ENCODE data around the gene TMEM169.

Gene TMEM169

GRCh38 chr2:216110620-216111019 lies 28.9 kb downstream of the TMEM169 start:
- H3K36me3 ChIP-seq (ENCODE audit: control insufficient read depth, insufficient read depth, low read length): no peaks in the 10 kb centered on the region
- peak overlapping the region; percentile 90 for H3K27ac ChIP-seq
- peaks cover 17% of the 10 kb centered on the region for H3K79me2 ChIP-seq
- no peaks in the 10 kb centered on the region for H3K9me3 ChIP-seq (ENCODE audit: control insufficient read depth, low read length)
- no peak overlapping the region for H3K9ac ChIP-seq
- H3K4me2 ChIP-seq (ENCODE audit: low read length): peak overlapping the region; percentile 99
- H2AFZ ChIP-seq: no peak overlapping the region
- peaks cover 8% of the 10 kb centered on the region for H3K4me1 ChIP-seq
- TF ChIP-seq CTCF (IDR thresholded peaks at IDR 0.05): no peak
- H3K27me3 ChIP-seq (ENCODE audit: control insufficient read depth, insufficient read depth, low read length): no peaks in the 10 kb centered on the region
- peak overlapping the region; percentile 86 for H3K4me3 ChIP-seq (ENCODE audit: low read depth, low read length)

- H3K9me3 ChIP-seq (ENCODE audit: control insufficient read depth, low read length): no peaks in the 10 kb centered on the region
- no peak overlapping the region for H2AFZ ChIP-seq
- no peak for TF ChIP-seq CTCF (IDR thresholded peaks at IDR 0.05)
- H3K27me3 ChIP-seq (ENCODE audit: control insufficient read depth, insufficient read depth, low read length): no peaks in the 10 kb centered on the region
- peaks cover 19% of the 10 kb centered on the region for H3K79me2 ChIP-seq
- peaks cover 8% of the 10 kb centered on the region for H3K4me1 ChIP-seq
- no peak overlapping the region for H3K4me3 ChIP-seq (ENCODE audit: low read depth, low read length)
- H3K36me3 ChIP-seq (ENCODE audit: control insufficient read depth, insufficient read depth, low read length): no peaks in the 10 kb centered on the region
- H3K4me2 ChIP-seq (ENCODE audit: low read length): no peak overlapping the region
- no peak overlapping the region for H3K9ac ChIP-seq
- H3K27ac ChIP-seq: no peak overlapping the region
Measured at GRCh38 chr2:216111122-216111521, 29.4 kb downstream of the TMEM169 start.

GRCh38 chr2:216112926-216113325 lies 31.2 kb downstream of the TMEM169 start:
- H3K27me3 ChIP-seq (ENCODE audit: control insufficient read depth, insufficient read depth, low read length): no peaks in the 10 kb centered on the region
- no peak for TF ChIP-seq CTCF (IDR thresholded peaks at IDR 0.05)
- no peaks in the 10 kb centered on the region for H3K9me3 ChIP-seq (ENCODE audit: control insufficient read depth, low read length)
- H3K27ac ChIP-seq: no peak overlapping the region
- H3K79me2 ChIP-seq: peaks cover 32% of the 10 kb centered on the region
- no peak overlapping the region for H3K9ac ChIP-seq
- H3K4me1 ChIP-seq: peaks cover 8% of the 10 kb centered on the region
- H3K36me3 ChIP-seq (ENCODE audit: control insufficient read depth, insufficient read depth, low read length): no peaks in the 10 kb centered on the region
- no peak overlapping the region for H2AFZ ChIP-seq
- no peak overlapping the region for H3K4me3 ChIP-seq (ENCODE audit: low read depth, low read length)
- H3K4me2 ChIP-seq (ENCODE audit: low read length): no peak overlapping the region

GRCh38 chr2:216113572-216113971 lies 31.9 kb downstream of the TMEM169 start:
- Histone ChIP-seq H3K27ac (no peak overlapping the region), H3K79me2 (peaks cover 38% of the 10 kb centered on the region), H3K27me3 (ENCODE audit: control insufficient read depth, insufficient read depth, low read length) (no peaks in the 10 kb centered on the region), H3K36me3 (ENCODE audit: control insufficient read depth, insufficient read depth, low read length) (no peaks in the 10 kb centered on the region), H3K4me1 (peaks cover 8% of the 10 kb centered on the region), H2AFZ (no peak overlapping the region), H3K4me3 (ENCODE audit: low read depth, low read length) (no peak overlapping the region), H3K9ac (no peak overlapping the region), H3K4me2 (ENCODE audit: low read length) (no peak overlapping the region), H3K9me3 (ENCODE audit: control insufficient read depth, low read length) (no peaks in the 10 kb centered on the region)
- no peak for TF ChIP-seq CTCF (IDR thresholded peaks at IDR 0.05)

GRCh38 chr2:216114382-216114713 lies 32.6 kb downstream of the TMEM169 start:
- peak overlapping the region; percentile 26 for H3K27ac ChIP-seq
- H3K27me3 ChIP-seq (ENCODE audit: control insufficient read depth, insufficient read depth, low read length): no peaks in the 10 kb centered on the region
- no peaks in the 10 kb centered on the region for H3K9me3 ChIP-seq (ENCODE audit: control insufficient read depth, low read length)
- no peak overlapping the region for H3K4me2 ChIP-seq (ENCODE audit: low read length)
- peaks cover 41% of the 10 kb centered on the region for H3K79me2 ChIP-seq
- peak overlapping the region; percentile 78 for H3K4me3 ChIP-seq (ENCODE audit: low read depth, low read length)
- H3K9ac ChIP-seq: no peak overlapping the region
- H3K4me1 ChIP-seq: peaks cover 8% of the 10 kb centered on the region
- no peaks in the 10 kb centered on the region for H3K36me3 ChIP-seq (ENCODE audit: control insufficient read depth, insufficient read depth, low read length)
- no peak for TF ChIP-seq CTCF (IDR thresholded peaks at IDR 0.05)
- no peak overlapping the region for H2AFZ ChIP-seq
